Measurements from ENCODE around the gene NGEF.

GRCh38 chr2:232927032-232927792 lies 85.8 kb downstream of the NGEF start:
- TF ChIP-seq CTCF (conservative IDR thresholded peaks at IDR 0.05) (no peak), ZFX (IDR thresholded peaks at IDR 0.05) (no peak)
